ENCODE measurements around the gene SPEG. TPM values are rescaled to one million over a fixed set of nuclear protein-coding genes. Genes with fewer than 3 reads are reported as not detected.
"Not testable (repeated sequence)": the region's sequence is repeated elsewhere in the genome, so short reads cannot be mapped to it uniquely, and the experiment has no call there.

The SPEG gene
- 1 to 10 TPM; 2.2 to 2.8 TPM for total RNA-seq

DNA sequence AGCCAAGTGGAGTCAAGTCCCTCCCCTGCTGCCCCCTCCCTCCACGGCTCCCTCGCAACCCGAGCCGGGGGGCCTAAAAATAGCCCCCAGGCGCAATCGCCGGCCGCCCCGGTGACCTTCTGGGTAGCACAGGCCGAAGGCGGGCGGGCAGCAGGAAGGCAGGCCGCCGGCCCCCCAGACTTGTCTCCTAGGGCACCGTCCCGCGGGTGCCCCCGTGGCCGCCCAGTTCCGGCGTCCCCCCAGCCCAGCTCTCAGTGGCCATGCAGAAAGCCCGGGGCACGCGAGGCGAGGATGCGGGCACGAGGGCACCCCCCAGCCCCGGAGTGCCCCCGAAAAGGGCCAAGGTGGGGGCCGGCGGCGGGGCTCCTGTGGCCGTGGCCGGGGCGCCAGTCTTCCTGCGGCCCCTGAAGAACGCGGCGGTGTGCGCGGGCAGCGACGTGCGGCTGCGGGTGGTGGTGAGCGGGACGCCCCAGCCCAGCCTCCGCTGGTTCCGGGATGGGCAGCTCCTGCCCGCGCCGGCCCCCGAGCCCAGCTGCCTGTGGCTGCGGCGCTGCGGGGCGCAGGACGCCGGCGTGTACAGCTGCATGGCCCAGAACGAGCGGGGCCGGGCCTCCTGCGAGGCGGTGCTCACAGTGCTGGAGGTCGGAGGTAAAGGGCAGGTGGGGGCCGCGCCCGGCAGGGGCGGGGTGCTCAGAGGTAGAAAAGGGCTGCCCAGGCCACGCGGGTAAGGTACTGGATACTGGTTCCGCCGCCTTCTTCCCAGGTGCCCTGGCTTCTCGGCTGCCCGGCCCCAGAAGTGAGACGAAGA is at the start of gene SPEG:
TSS of gene SPEG (plus strand) at position 126 of the 808 bp plus-strand sequence. CDS start at position 261, 135 bp downstream.
- H3K9me3 Mint-ChIP-seq: no peaks in the 10 kb centered on the region
- no peaks in the 10 kb centered on the region for H3K36me3 Mint-ChIP-seq
- no peak for DNase-seq (ENCODE audit: low spot score in 2 of 2)
- ATAC-seq: peak; percentile 23 to 33
- no peak within 1 kb of the TSS for H3K27ac Mint-ChIP-seq

DNA sequence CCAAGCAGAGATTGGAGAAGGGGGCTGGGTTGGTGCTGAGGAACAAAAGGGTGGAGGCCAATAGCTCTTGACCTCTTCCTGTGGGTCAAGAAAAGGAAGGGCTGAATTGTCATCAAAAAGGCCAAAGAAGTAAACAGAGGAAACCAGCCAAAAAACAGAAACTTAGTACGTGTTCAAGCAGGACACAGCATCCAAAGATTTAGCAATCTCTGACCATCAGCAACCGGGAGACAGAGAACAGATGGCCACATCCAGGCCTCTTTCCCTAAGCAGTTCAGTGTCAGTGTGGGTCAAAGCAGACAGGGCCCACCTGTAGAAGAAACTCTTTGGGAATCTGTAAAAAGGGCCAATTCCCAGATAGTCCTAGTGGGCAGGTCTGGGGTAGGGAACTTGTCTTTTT is 49.8 kb upstream of the SPEG start:
- peaks cover 5 to 6% of the 10 kb centered on the region in 2 donors for H3K36me3 Mint-ChIP-seq
- DNase-seq (ENCODE audit: low spot score in 2 of 2) (peak in 1 of 2 donors; percentile 13), ATAC-seq (no peak)
- H3K9me3 Mint-ChIP-seq: no peaks in the 10 kb centered on the region
- no peak overlapping the region for H3K27ac Mint-ChIP-seq

- H3K36me3 Mint-ChIP-seq: peaks cover 5 to 6% of the 10 kb centered on the region in 2 donors
- no peak overlapping the region for H3K27ac Mint-ChIP-seq
- ATAC-seq (no peak), DNase-seq (ENCODE audit: low spot score in 2 of 2) (peak in 1 of 2 donors; percentile 56)
- no peaks in the 10 kb centered on the region for H3K9me3 Mint-ChIP-seq
These were observed 48.6 kb upstream of the SPEG start for GRCh38 chr2:219385958-219386520.

GRCh38 chr2:219386532-219387280 is 47.9 kb upstream of the SPEG start:
- no peak for ATAC-seq

DNA sequence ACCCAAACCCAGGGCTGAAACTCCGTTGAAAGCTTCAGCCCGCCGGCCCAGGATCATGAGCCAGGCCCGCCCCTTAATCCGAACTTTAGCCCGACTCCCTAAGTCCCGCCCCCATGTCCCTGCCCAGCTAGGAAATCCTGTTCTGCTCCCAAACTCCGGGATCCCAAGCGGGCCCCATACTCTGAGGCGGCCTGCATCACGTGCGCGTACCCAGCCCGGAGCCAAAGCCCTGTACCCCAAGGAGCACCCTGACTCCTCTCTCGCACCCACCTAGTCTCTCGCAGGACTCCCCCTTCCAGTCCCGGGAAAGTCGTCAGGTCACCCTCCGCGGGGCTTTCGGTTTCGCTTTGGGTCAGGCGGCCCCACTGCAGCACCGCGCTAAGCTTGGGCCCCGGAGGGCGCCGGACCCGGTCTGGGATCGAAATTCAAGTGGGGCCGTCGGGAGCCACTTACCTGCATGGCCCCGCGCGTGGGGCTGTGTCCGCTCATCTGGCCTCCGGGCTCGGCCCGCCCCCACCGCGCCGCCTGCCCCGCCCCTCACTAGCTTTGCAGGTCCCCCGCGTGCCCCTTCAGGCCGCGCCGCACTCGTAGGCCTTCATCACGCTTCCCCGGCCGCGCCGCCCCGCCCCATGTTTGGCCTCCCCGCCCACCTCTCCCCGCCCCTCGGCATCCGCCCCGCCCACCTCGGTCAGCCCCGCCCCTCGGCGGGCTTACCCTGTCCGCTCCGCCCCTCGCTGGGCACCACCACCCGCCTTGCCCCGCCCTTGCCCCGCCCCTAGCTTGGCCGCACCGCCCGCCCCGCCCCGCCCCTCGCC is 47.1 kb upstream of the SPEG start, which contains the start of gene DNPEP:
TSS of gene DNPEP (minus strand) at position 607 of the 815 bp plus-strand sequence. CDS start at position 489, 118 bp downstream.
- DNase-seq (ENCODE audit: low spot score in 2 of 2) (peak; percentile 92 to 94), ATAC-seq (peak; percentile 68)
- H3K36me3 Mint-ChIP-seq: peaks cover 5 to 6% of the 10 kb centered on the region in 2 donors
- H3K9me3 Mint-ChIP-seq: no peaks in the 10 kb centered on the region
- peak within 1 kb of the TSS; percentile 91 to 98 for H3K27ac Mint-ChIP-seq

More at GRCh38 chr2:219386532-219387280, 47.9 kb upstream of the SPEG start:
- peaks cover 5 to 6% of the 10 kb centered on the region in 2 donors for H3K36me3 Mint-ChIP-seq
- peak overlapping the region; percentile 91 to 98 for H3K27ac Mint-ChIP-seq
- DNase-seq (ENCODE audit: low spot score in 2 of 2): peak in 1 of 2 donors; percentile 56
- H3K9me3 Mint-ChIP-seq: no peaks in the 10 kb centered on the region

DNA sequence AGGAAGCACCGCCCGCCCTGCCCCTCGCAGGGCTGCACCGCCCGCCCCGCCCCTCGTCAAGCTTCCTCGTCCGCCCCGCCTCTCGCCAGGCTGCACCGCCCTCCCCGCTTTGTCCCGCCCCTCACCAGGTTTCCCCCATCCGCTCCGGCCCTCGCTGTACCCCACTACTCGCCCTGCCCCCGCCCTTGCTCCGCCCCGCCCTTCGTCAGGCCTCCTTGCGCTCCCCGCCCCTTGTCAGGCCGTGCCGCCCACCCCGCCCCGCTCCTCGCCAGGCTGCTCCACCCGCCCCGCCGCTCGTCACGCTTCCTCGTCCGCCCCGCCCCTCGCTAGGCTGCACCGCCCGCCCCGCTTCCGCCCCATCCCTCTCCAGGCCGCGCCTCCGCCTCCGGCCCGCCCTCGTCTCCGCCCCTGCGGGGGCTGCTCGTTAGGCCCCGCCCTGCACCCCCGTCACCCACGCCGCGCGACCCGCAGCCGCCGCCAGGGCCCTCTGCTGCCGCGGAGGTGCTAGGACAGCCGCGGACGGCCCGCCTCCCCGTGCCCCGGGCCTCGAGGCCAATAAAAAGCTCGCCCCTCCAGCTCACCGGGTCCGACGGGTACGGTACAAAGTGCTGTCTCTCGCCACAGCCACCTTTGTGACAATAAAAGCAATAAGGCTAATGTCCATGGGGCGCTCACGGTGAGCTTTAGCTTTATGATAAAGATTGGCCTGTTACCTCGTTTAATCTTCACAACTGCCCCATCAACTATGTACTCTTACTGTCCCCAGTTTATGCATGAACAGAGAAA is 46.3 kb upstream of the SPEG start:
- Mint-ChIP-seq H3K27ac (peak overlapping the region in 1 of 2 donors; percentile 91), H3K36me3 (peaks cover 5 to 6% of the 10 kb centered on the region in 2 donors), H3K9me3 (no peaks in the 10 kb centered on the region)
- ATAC-seq (peak; percentile 75 to 86), DNase-seq (ENCODE audit: low spot score in 2 of 2) (peak; percentile 97 to 99)

GRCh38 chr2:219388907-219389156 is 45.8 kb upstream of the SPEG start:
- no peak for DNase-seq (ENCODE audit: low spot score in 2 of 2)
- H3K27ac Mint-ChIP-seq: peak overlapping the region in 1 of 2 donors; percentile 91
- no peaks in the 10 kb centered on the region for H3K9me3 Mint-ChIP-seq
- peaks cover 5 to 6% of the 10 kb centered on the region in 2 donors for H3K36me3 Mint-ChIP-seq
- no peak for ATAC-seq

GRCh38 chr2:219392754-219393153 is 41.9 kb upstream of the SPEG start:
- DNase-seq (ENCODE audit: low spot score in 2 of 2) (peak in 1 of 2 donors; percentile 21), ATAC-seq (no peak)
- Mint-ChIP-seq H3K36me3 (no peaks in the 10 kb centered on the region), H3K9me3 (no peaks in the 10 kb centered on the region), H3K27ac (peak overlapping the region in 1 of 2 donors; percentile 40)

- ATAC-seq, H3K27ac Mint-ChIP-seq, H3K36me3 Mint-ChIP-seq, H3K9me3 Mint-ChIP-seq: not testable (repeated sequence)
- DNase-seq (ENCODE audit: low spot score in 2 of 2): peak in 1 of 2 donors; percentile 9
These were observed 39.6 kb upstream of the SPEG start for GRCh38 chr2:219395056-219395455.

GRCh38 chr2:219395609-219396008 is 39.0 kb upstream of the SPEG start:
- Mint-ChIP-seq H3K27ac (no peak overlapping the region), H3K9me3 (no peaks in the 10 kb centered on the region), H3K36me3 (no peaks in the 10 kb centered on the region)
- ATAC-seq: no peak
- peak in 1 of 2 donors; percentile 30 for DNase-seq (ENCODE audit: low spot score in 2 of 2)

- no peak for DNase-seq (ENCODE audit: low spot score in 2 of 2)
- Mint-ChIP-seq H3K27ac (peak overlapping the region; percentile 58 to 66), H3K36me3 (no peaks in the 10 kb centered on the region), H3K9me3 (no peaks in the 10 kb centered on the region)
- no peak for ATAC-seq
These were observed 37.7 kb upstream of the SPEG start for GRCh38 chr2:219396863-219397457.

DNA sequence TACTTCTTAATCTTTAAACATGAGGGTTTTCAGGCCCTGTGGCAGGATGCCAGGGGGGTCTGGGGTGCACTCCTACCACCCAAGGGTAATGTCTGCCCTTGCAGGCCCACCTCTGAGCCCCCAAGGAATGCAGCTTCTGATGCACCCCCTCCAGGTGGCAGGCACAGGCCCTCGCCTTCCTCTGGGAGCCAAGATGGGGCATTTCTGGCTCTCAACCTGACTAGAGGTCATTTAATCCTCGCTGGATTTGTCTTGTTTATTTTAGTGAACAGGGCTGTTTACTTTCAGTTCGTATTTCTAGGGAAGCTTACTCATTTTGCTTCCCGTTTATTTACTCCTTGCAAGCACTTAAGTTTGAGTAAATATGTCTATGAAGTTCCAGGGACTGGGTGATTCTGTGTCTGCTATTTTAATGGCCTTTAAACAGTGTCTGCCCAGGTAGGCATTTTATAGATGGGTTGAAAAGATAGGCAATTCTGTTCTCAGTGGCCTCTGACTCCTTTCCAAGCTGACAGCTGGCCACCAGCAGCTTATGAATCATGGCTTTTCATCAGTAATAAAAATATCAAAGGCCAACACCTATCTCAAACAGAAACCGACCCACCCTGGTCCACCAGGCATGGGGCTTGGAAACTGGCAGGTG is 35.8 kb upstream of the SPEG start:
- no peak for ATAC-seq
- no peak for DNase-seq (ENCODE audit: low spot score in 2 of 2)
- Mint-ChIP-seq H3K27ac (no peak overlapping the region), H3K9me3 (no peaks in the 10 kb centered on the region), H3K36me3 (no peaks in the 10 kb centered on the region)

GRCh38 chr2:219399716-219400478 is 34.7 kb upstream of the SPEG start:
- ATAC-seq: no peak
- Mint-ChIP-seq H3K36me3 (no peaks in the 10 kb centered on the region), H3K27ac (no peak overlapping the region), H3K9me3 (no peaks in the 10 kb centered on the region)
- DNase-seq (ENCODE audit: low spot score in 2 of 2): no peak

DNA sequence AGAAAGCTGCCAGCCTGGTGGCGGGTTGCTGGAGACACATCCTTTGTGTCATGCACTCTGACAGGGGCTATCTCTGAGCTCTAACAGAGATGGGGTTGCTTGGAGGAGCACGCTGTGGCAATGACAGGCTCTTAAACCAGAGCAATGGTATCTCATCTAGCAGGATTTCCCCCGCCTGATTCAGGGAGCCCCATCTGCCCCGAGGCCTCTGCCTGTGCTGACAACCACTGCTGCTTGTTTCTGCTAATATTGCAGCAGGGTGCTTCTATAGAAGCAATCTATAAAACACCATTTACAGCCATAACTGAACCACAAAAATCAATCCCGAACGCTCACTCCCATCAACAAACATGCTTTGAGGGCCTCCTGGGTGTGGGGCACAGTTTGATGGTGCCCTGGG is 34.1 kb upstream of the SPEG start:
- no peak overlapping the region for H3K27ac Mint-ChIP-seq
- ATAC-seq (no peak), DNase-seq (ENCODE audit: low spot score in 2 of 2) (no peak)
- H3K9me3 Mint-ChIP-seq: no peaks in the 10 kb centered on the region
- H3K36me3 Mint-ChIP-seq: no peaks in the 10 kb centered on the region
